K562 (cell line): Measurements from ENCODE around the gene UBE2Q1. TPM values are rescaled to one million over a fixed set of nuclear protein-coding genes. Genes with fewer than 3 reads are reported as not detected.

Source experiments
- ATAC-seq: fragments of 200-7000 bp; cut with Tn5 transposase; 3 replicates; pipeline ENCODE4 v1.9.1; 2020; ENCODE audit warnings: moderate library complexity
- BruUV-seq: library from RNA; stranded (reverse); fragments of 400-500 nt; replicated peaks from 2 replicates; lab custom pipeline; 2021; lab: Mats Ljungman, UMichigan
- CTCF ChIA-PET: fragments of 300-600 bp; formaldehyde crosslinking; extraction: SDS; loops from one replicate; lab custom pipeline; 2021; ENCODE audit warnings: low intra/inter-chr PET ratio; lab: Yijun Ruan, JAX
- POLR2A ChIA-PET: fragments of 300-600, 350-650 bp; sonication (Branson Sonifier 250); formaldehyde crosslinking; extraction: SDS; loops from one replicate; lab custom pipeline; 2021; ENCODE audit warnings: antibody characterized with exemption, inconsistent platforms; lab: Yijun Ruan, JAX
- DNase-seq, 4 experiments: peaks; one replicate each; pipeline versions ENCODE4 v3.0.0 to v3.0.0-alpha.2; 2011 to 2018; ENCODE audit warnings: low spot score in 3 of 4, mixed read lengths in 3 of 4; ENCODE audit errors: extremely low read depth in 1 of 4
- FAIRE-seq: peaks from 2 replicates; lab custom pipeline; 2011; peaks lifted over from hg19 to GRCh38; lab: Jason Lieb, UNC
- H2AFZ ChIP-seq: 2 replicates; pipeline ENCODE4 v1.6.0; 2011; ENCODE audit warnings: low read depth, low read length, control low read depth, inconsistent platforms
- H3K27ac ChIP-seq: fragments of 200-600 bp; 3 replicates; pipeline ENCODE4 v1.8.0; 2011; ENCODE audit warnings: low read depth, mild to moderate bottlenecking, control low read depth, inconsistent platforms, low read length, moderate library complexity, mixed read lengths; ENCODE audit errors: extremely low read depth
- H3K27me3 ChIP-seq, 2 experiments: fragments of 300-600 bp in 1 of 2; 2 replicates in 1 of 2; 3 replicates in 1 of 2; pipeline versions ENCODE4 v1.6.0 to v1.8.0; 2011; ENCODE audit warnings: inconsistent platforms in 2 of 2, low read length in 2 of 2, mild to moderate bottlenecking in 1 of 2, mixed read lengths in 1 of 2, moderate library complexity in 1 of 2; ENCODE audit not compliant: control insufficient read depth in 2 of 2, insufficient read depth in 2 of 2
- H3K36me3 ChIP-seq: fragments of 300-600 bp; 3 replicates; pipeline ENCODE4 v1.8.0; 2011; ENCODE audit warnings: mild to moderate bottlenecking, low read length, inconsistent platforms; ENCODE audit not compliant: control insufficient read depth, insufficient read depth
- H3K4me1 ChIP-seq, 2 experiments: fragments of 200-600 bp in 1 of 2; replicated peaks in 1 of 2; 2 replicates in 1 of 2; 3 replicates in 1 of 2; pipeline versions ENCODE4 v1.5.1 to v1.8.0; 2011; ENCODE audit warnings: inconsistent platforms in 2 of 2, low read length in 2 of 2, mild to moderate bottlenecking in 1 of 2, mixed read lengths in 1 of 2, moderate library complexity in 1 of 2; ENCODE audit not compliant: control insufficient read depth in 2 of 2, insufficient read depth in 2 of 2
- H3K4me2 ChIP-seq: 2 replicates; pipeline ENCODE4 v1.6.1; 2011; ENCODE audit warnings: low read length, control low read depth, inconsistent platforms, mixed read lengths; ENCODE audit not compliant: insufficient read depth
- H3K4me3 ChIP-seq: fragments of 200-600 bp; sonication (generic), shearing (Covaris generic); 2 replicates; pipeline ENCODE4 v1.5.1; 2016; ENCODE audit warnings: control low read depth, inconsistent platforms
- H3K79me2 ChIP-seq: fragments of 200-600 bp; 3 replicates; pipeline ENCODE4 v1.8.0; 2011; ENCODE audit warnings: low read length, inconsistent platforms; ENCODE audit not compliant: control insufficient read depth, insufficient read depth
- H3K9ac ChIP-seq, 2 experiments: 2 replicates each; pipeline versions ENCODE4 v1.6.0 to v1.6.1; 2011; ENCODE audit warnings: low read depth in 2 of 2, low read length in 2 of 2, control low read depth in 1 of 2, inconsistent platforms in 1 of 2, mild to moderate bottlenecking in 1 of 2, mixed read lengths in 1 of 2; ENCODE audit not compliant: insufficient read depth in 1 of 2
- H3K9me1 ChIP-seq: one replicate; pipeline ENCODE4 v1.6.0; 2011; ENCODE audit warnings: inconsistent platforms, mild to moderate bottlenecking, low read length, moderate library complexity; ENCODE audit not compliant: control insufficient read depth, insufficient read depth
- H3K9me3 ChIP-seq: replicated peaks from 2 replicates; pipeline ENCODE4 v1.5.1; 2011; ENCODE audit warnings: low read depth, low read length, inconsistent platforms; ENCODE audit not compliant: control insufficient read depth, insufficient read depth
- H4K20me1 ChIP-seq: replicated peaks from 2 replicates; pipeline ENCODE4 v1.6.1; 2011; ENCODE audit warnings: low read length, inconsistent platforms, mixed read lengths; ENCODE audit not compliant: control insufficient read depth, insufficient read depth
- CBX5 ChIP-seq: IDR thresholded peaks from 2 replicates; pipeline ENCODE4 v1.6.1; 2014; ENCODE audit warnings: low read depth, borderline replicate concordance
- HNRNPUL1 ChIP-seq: fragments of 200-400 bp; formaldehyde crosslinking; IDR thresholded peaks from 2 replicates; pipeline ENCODE4 v1.6.1; 2017; ENCODE audit warnings: low read length
- MAZ ChIP-seq, 2 experiments: fragments of 450-650 bp in 1 of 2; sonication (generic) in 1 of 2; formaldehyde crosslinking; IDR thresholded peaks in 1 of 2; conservative IDR thresholded peaks in 1 of 2; 2 replicates each; pipeline versions ENCODE4 v1.4.0 to v1.5.0; 2020; ENCODE audit warnings: mild to moderate bottlenecking in 1 of 2, missing genetic modification reagents in 1 of 2
- TCFL5 ChIP-seq: fragments of 250-450 bp; sonication (Bioruptor Pico); conservative IDR thresholded peaks from 2 replicates; pipeline ENCODE4 v1.6.1; 2021; ENCODE audit warnings: mild to moderate bottlenecking, moderate library complexity, matching md5 sums
- ZBTB1 ChIP-seq: sonication (generic); formaldehyde crosslinking; IDR thresholded peaks from 2 replicates; pipeline ENCODE4 v1.8.1; 2023; ENCODE audit warnings: missing genetic modification reagents, low read depth, mild to moderate bottlenecking, borderline replicate concordance
- ZBTB7A ChIP-seq: IDR thresholded peaks from 2 replicates; pipeline ENCODE4 v1.6.1; 2011; ENCODE audit warnings: low read depth, mild to moderate bottlenecking, low read length, moderate library complexity, borderline replicate concordance; ENCODE audit not compliant: control insufficient read depth
- ZKSCAN3 ChIP-seq: fragments of 250-450 bp; sonication (Bioruptor Pico); IDR thresholded peaks from 2 replicates; pipeline ENCODE4 v1.4.0; 2020
- ZNF583 ChIP-seq: fragments of 250-450 bp; sonication (Bioruptor Pico); IDR thresholded peaks from 2 replicates; pipeline ENCODE4 v1.4.0; 2020
- ZNF609 ChIP-seq: sonication (generic); formaldehyde crosslinking; IDR thresholded peaks from 2 replicates; pipeline ENCODE4 v1.8.1; 2023; ENCODE audit warnings: missing genetic modification reagents, mild to moderate bottlenecking, borderline replicate concordance
- WGBS: fragments of 100-300 bp; shearing (Covaris generic); methylation state at CpG from one replicate; pipeline ENCODE4 v1.1.6; 2016; ENCODE audit warnings: low coverage, mixed read lengths; ENCODE audit not compliant: insufficient coverage; ENCODE audit errors: missing lambda C conversion rate; 5-methylcytosine and 5-hydroxymethylcytosine counted together
- in situ Hi-C: fragments of 300-500 bp; cut with MboI; formaldehyde crosslinking; loops from 4 replicates; pipeline ENCODE4 v1.15.0; 2018; ENCODE audit warnings: inconsistent platforms, mixed read lengths
- intact Hi-C: fragments of 100-400 bp; cut with micrococcal nuclease; formaldehyde crosslinking; loops from 2 replicates; pipeline ENCODE4 v1.14.2; 2022
- polyA plus RNA-seq, 8 experiments: library from polyadenylated mRNA; depleted of rRNA in 4 of 8; stranded (reverse) in 5 of 8; unstranded in 3 of 8; fragments of >200 nt; fragmentation: Nextera tagmentation in 2 of 8; fragmentation: Illumina TruSeq in 1 of 8; extraction: Ambion mirVana in 2 of 8; extraction: Trizol in 1 of 8; gene quantifications; 2 replicates each; pipeline versions ENCODE4 v1.2.1 to v1.2.3, GENCODE V29; 2011 to 2014; ENCODE audit warnings: inconsistent platforms in 1 of 8, missing spikeins in 1 of 8
- total RNA-seq, 7 experiments: library from RNA; depleted of rRNA in 6 of 7; stranded (reverse); fragments of >200 nt in 6 of 7; fragmentation: Illumina TruSeq in 2 of 7; extraction: Trizol in 2 of 7; gene quantifications; 2 replicates each; pipeline versions ENCODE4 v1.2.1 to v1.2.3, GENCODE V29; 2011 to 2021; ENCODE audit warnings: low replicate concordance in 1 of 7
- TF ChIP-seq, protein P1 (sequence below): fragments of 200-800 bp; sonication (Bioruptor generic); IDR thresholded peaks from 2 replicates; pipeline ENCODE4 v1.6.1; 2017; ENCODE audit warnings: missing genetic modification characterization, missing compliant biosample characterization

Gene UBE2Q1
- total and polyA plus RNA-seq, 9 of the 15 experiments (the other 6 are each of a cell fraction or from before 2014, with no cell fraction given): 8.0 to 58.8 (median 27.6) TPM

- H4K20me1 ChIP-seq: peaks cover 5% of the 10 kb centered on the region
- intact Hi-C loops: no loop called here
Observed at GRCh38 chr1:154568157-154568815, 9.8 kb upstream of the UBE2Q1 start.

More at GRCh38 chr1:154568157-154568815, 9.8 kb upstream of the UBE2Q1 start:
- Histone ChIP-seq H3K27me3 (peaks cover 34 to 85% of the 10 kb centered on the region in 2 experiments; a peak in 4 of 5 replicates), H3K36me3 (no peaks in the 10 kb centered on the region), H3K79me2 (no peaks in the 10 kb centered on the region), H3K9ac (0 out of 4 replicates have a peak overlapping the region, but pooled peaks of 1 of the 2 experiments have one; percentile 32), H3K27ac (no peak overlapping the region), H3K4me1 (peaks cover 0 to 17% of the 10 kb centered on the region in 2 experiments; a peak in 2 of 5 replicates), H2AFZ (no peak overlapping the region), H3K9me3 (no peaks in the 10 kb centered on the region), H3K9me1 (no peaks in the 10 kb centered on the region), H3K4me3 (no peak overlapping the region), H3K4me2 (no peak overlapping the region)
- DNase-seq: no peak
- in situ Hi-C loops: no loop called here
- no peak for FAIRE-seq
- TF ChIP-seq ZNF583: no peak
- no peak for TF ChIP-seq HNRNPUL1
- no peak for TF ChIP-seq ZKSCAN3 (CRISPR knock-in tag)
- 0 out of 4 replicates have a peak, but pooled peaks of 1 of the 2 experiments have one; percentile 5 for TF ChIP-seq MAZ (CRISPR knock-in tag; conservative IDR thresholded peaks at IDR 0.05 in 1 of 2, IDR thresholded peaks at IDR 0.05 in 1 of 2)
- TF ChIP-seq ZNF609 (CRISPR knock-in tag): 0 out of 2 replicates have a peak, but pooled peaks have one; percentile 2
- 0 out of 2 replicates have a peak, but pooled peaks have one; percentile 23 for TF ChIP-seq ZBTB1 (CRISPR knock-in tag)
- peak; percentile 11; the same call in 1 of the 2 replicates for TF ChIP-seq ZBTB7A
- no peak for TF ChIP-seq CBX5
- TF ChIP-seq, protein P1, sequence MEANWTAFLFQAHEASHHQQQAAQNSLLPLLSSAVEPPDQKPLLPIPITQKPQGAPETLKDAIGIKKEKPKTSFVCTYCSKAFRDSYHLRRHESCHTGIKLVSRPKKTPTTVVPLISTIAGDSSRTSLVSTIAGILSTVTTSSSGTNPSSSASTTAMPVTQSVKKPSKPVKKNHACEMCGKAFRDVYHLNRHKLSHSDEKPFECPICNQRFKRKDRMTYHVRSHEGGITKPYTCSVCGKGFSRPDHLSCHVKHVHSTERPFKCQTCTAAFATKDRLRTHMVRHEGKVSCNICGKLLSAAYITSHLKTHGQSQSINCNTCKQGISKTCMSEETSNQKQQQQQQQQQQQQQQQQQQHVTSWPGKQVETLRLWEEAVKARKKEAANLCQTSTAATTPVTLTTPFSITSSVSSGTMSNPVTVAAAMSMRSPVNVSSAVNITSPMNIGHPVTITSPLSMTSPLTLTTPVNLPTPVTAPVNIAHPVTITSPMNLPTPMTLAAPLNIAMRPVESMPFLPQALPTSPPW (CRISPR knock-in tag): peak; percentile 41; the same call in 1 of the 2 replicates
- TF ChIP-seq TCFL5 (CRISPR knock-in tag): no peak
- no TSS peak for BruUV-seq
- 10% methylated on average over 17 of the region's 17 CpGs for WGBS
- no peak for ATAC-seq
- ChIA-PET CTCF (interaction anchor here (0.5 kb wide), 1 partner anchor 113 kb away, joined by 3 read pairs; no protein-coding TSS in a partner anchor), POLR2A (interaction anchor here (0.6 to 2.3 kb wide), 3 partner anchors 9 to 503 kb away, joined by 3 to 11 read pairs (median 3); no protein-coding TSS in a partner anchor)
